ENCODE data around the gene LIMD2. TPM values are rescaled to one million over a fixed set of nuclear protein-coding genes. Genes with fewer than 3 reads are reported as not detected.

The LIMD2 gene
- total RNA-seq, 4 donors from 2014 or later: 0.97 to 2.8 (median 1.5) TPM

DNA sequence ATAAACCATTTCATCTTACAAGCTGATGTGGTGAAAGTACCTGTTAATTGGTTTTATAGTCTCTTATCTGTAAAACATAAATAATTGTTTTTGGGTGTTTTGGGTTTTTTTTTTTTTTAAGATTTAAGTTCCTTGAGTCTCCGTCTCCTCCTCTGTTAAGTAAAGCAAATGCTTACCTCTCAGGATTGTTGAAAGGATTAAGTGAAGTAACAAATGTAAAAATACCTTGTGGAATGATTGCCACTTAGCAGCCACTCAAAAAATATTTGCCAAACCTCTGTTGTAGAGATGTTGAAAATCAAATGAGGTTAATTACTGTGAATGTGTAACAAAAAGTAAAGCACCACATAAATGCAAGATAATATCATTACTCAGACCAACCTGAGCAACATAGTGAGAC is 19.2 kb downstream of the LIMD2 start:
- ATAC-seq: no peak
- no peak for DNase-seq
- H3K27ac ChIP-seq: no peak overlapping the region
- H3K9me3 ChIP-seq: no peaks in the 10 kb centered on the region
- peaks cover 5 to 41% of the 10 kb centered on the region in 2 donors for H3K36me3 ChIP-seq
- intact Hi-C loops (cut with DNase I; ENCODE audit: low total_unique reads) (no loop called here), in situ Hi-C loops (cut with MboI; ENCODE audit: low sequenced_read_pairs in 4 of 4) (no loop called here)
- H3K27me3 ChIP-seq: no peaks in the 10 kb centered on the region
- H3K4me1 ChIP-seq: peaks cover 1 to 13% of the 10 kb centered on the region in 2 donors
- H3K4me3 ChIP-seq: no peak overlapping the region
- TF ChIP-seq POLR2A (IDR thresholded peaks at IDR 0.05): no peak
- TF ChIP-seq CTCF (IDR thresholded peaks at IDR 0.05 in 4 of 5, conservative IDR thresholded peaks at IDR 0.05 in 1 of 5): no peak

DNA sequence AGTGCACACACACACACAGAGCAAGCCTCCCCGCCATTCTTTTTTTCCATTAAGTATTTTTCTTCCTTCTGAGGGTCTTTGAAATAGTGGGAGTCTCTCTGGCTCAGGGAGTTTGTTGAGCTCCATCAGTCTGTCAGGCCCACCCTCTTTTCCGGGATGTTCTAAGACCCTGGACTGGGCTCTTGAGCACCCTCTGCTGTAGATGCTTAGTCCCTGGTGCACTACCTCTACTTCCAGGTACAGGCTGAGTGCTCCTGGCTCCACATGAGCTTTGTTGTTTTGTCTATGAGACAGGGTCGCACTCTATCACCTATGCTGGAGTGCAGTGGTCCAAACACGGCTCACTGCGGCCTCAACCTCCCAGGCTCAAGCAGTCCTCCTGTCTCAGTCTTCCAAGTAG is 20.7 kb downstream of the LIMD2 start:
- H3K27ac ChIP-seq: no peak overlapping the region
- H3K4me1 ChIP-seq: peaks cover 14 to 26% of the 10 kb centered on the region in 2 donors
- no peak for DNase-seq
- in situ Hi-C loops (cut with MboI; ENCODE audit: low sequenced_read_pairs in 4 of 4): no loop called here
- no peak overlapping the region for H3K4me3 ChIP-seq
- H3K9me3 ChIP-seq: no peaks in the 10 kb centered on the region
- ATAC-seq: no peak
- H3K36me3 ChIP-seq: peaks cover 5 to 27% of the 10 kb centered on the region in 2 donors
- intact Hi-C loops (cut with DNase I; ENCODE audit: low total_unique reads): no loop called here
- TF ChIP-seq POLR2A (IDR thresholded peaks at IDR 0.05) (no peak), CTCF (IDR thresholded peaks at IDR 0.05 in 4 of 5, conservative IDR thresholded peaks at IDR 0.05 in 1 of 5) (no peak)
- H3K27me3 ChIP-seq: no peaks in the 10 kb centered on the region

- Histone ChIP-seq H3K4me3 (no peak overlapping the region), H3K27ac (peak overlapping the region in 1 of 4 donors; percentile 71), H3K4me1 (peaks cover 14 to 26% of the 10 kb centered on the region in 2 donors), H3K27me3 (no peaks in the 10 kb centered on the region), H3K36me3 (peaks cover 0 to 2% of the 10 kb centered on the region in 2 donors), H3K9me3 (no peaks in the 10 kb centered on the region)
- in situ Hi-C loops (cut with MboI; ENCODE audit: low sequenced_read_pairs in 4 of 4) (no loop called here), intact Hi-C loops (cut with DNase I; ENCODE audit: low total_unique reads) (no loop called here)
- ATAC-seq (no peak), DNase-seq (no peak)
- TF ChIP-seq POLR2A (IDR thresholded peaks at IDR 0.05) (no peak), CTCF (IDR thresholded peaks at IDR 0.05 in 4 of 5, conservative IDR thresholded peaks at IDR 0.05 in 1 of 5) (no peak)
Measured at GRCh38 chr17:63676584-63676983, 23.3 kb downstream of the LIMD2 start.

- intact Hi-C loops (cut with DNase I; ENCODE audit: low total_unique reads): no loop called here
- no peak for TF ChIP-seq CTCF (IDR thresholded peaks at IDR 0.05 in 4 of 5, conservative IDR thresholded peaks at IDR 0.05 in 1 of 5)
- TF ChIP-seq POLR2A (IDR thresholded peaks at IDR 0.05): no peak
- Histone ChIP-seq H3K9me3 (no peaks in the 10 kb centered on the region), H3K27ac (peak overlapping the region; percentile 29 to 71 (median 60)), H3K36me3 (no peaks in the 10 kb centered on the region), H3K27me3 (no peaks in the 10 kb centered on the region), H3K4me3 (peak overlapping the region in 3 of 4 donors; percentile 15 to 32 (median 22)), H3K4me1 (peaks cover 14 to 26% of the 10 kb centered on the region in 2 donors)
- ATAC-seq (peak; percentile 67 to 78), DNase-seq (no peak)
- in situ Hi-C loops (cut with MboI; ENCODE audit: low sequenced_read_pairs in 4 of 4): no loop called here
Measured at GRCh38 chr17:63675607-63676546, 24.0 kb downstream of the LIMD2 start.
